Spleen (tissue), 11 donors: ENCODE measurements around the gene FOXO6. TPM values are rescaled to one million over a fixed set of nuclear protein-coding genes. Genes with fewer than 3 reads are reported as not detected.

ENCODE experiments used
- DNase-seq: peaks from one replicate; pipeline ENCODE4 v3.0.0-alpha.2; 2020
- H3K27ac ChIP-seq, 8 donors: fragments of 200-600 bp; sonication (generic) in 7 of 8; 1 replicate in 4 of 8; 2 replicates in 4 of 8; pipeline versions ENCODE4 v1.5.0 to v1.8.0; 2016 to 2021; ENCODE audit warnings: inconsistent platforms in 4 of 8, mild to moderate bottlenecking in 4 of 8, moderate library complexity in 1 of 8
- H3K27me3 ChIP-seq, 7 donors: fragments of 200-600 bp; sonication (generic) in 6 of 7; replicated peaks in 1 of 7; 1 replicate in 4 of 7; 2 replicates in 3 of 7; pipeline versions ENCODE4 v1.5.0 to v1.8.0; 2016 to 2021; ENCODE audit warnings: inconsistent platforms in 3 of 7, mild to moderate bottlenecking in 1 of 7
- H3K36me3 ChIP-seq, 6 donors: fragments of 200-600 bp; sonication (generic) in 5 of 6; 1 replicate in 4 of 6; 2 replicates in 2 of 6; pipeline versions ENCODE4 v1.5.0 to v1.8.0; 2016 to 2021; ENCODE audit warnings: inconsistent platforms in 2 of 6
- H3K4me1 ChIP-seq, 6 donors: fragments of 200-600 bp; sonication (generic) in 5 of 6; 1 replicate in 3 of 6; 2 replicates in 3 of 6; pipeline versions ENCODE4 v1.5.0 to v1.8.0; 2016 to 2021; ENCODE audit warnings: inconsistent platforms in 3 of 6
- H3K4me3 ChIP-seq, 8 donors: fragments of 200-600 bp; sonication (generic) in 7 of 8; 1 replicate in 4 of 8; 2 replicates in 4 of 8; pipeline versions ENCODE4 v1.5.0 to v1.8.0; 2016 to 2021; ENCODE audit warnings: inconsistent platforms in 4 of 8, mild to moderate bottlenecking in 4 of 8, moderate library complexity in 2 of 8
- H3K9me3 ChIP-seq, 8 donors: fragments of 200-600 bp; sonication (generic) in 7 of 8; 1 replicate in 4 of 8; 2 replicates in 4 of 8; pipeline versions ENCODE4 v1.5.0 to v1.8.0; 2016 to 2021; ENCODE audit warnings: inconsistent platforms in 4 of 8
- CTCF ChIP-seq, 11 experiments: fragments of 200-600 bp in 7 of 11; fragments of 450-650 bp in 4 of 11; sonication (generic) in 4 of 11; IDR thresholded peaks in 8 of 11; conservative IDR thresholded peaks in 3 of 11; 1 replicate in 7 of 11; 2 replicates in 4 of 11; pipeline versions ENCODE4 v1.4.0 to v1.8.0; 2016 to 2021; ENCODE audit warnings: antibody characterized with exemption in 11 of 11, inconsistent platforms in 4 of 11, mild to moderate bottlenecking in 1 of 11
- POLR2A ChIP-seq, 3 donors: fragments of 450-650 bp; IDR thresholded peaks; one replicate each; pipeline ENCODE4 v1.5.1; 2017; ENCODE audit warnings: antibody characterized with exemption in 3 of 3, mild to moderate bottlenecking in 1 of 3
- POLR2AphosphoS5 ChIP-seq, 3 donors: sonication (generic); formaldehyde crosslinking; IDR thresholded peaks; one replicate each; pipeline ENCODE4 v1.5.1; 2017; ENCODE audit warnings: antibody characterized with exemption in 3 of 3
- WGBS, 5 donors: extraction: QIAGEN DNeasy Blood & Tissue Kit in 3 of 5; methylation state at CpG; one replicate each; pipeline versions ENCODE4 v1.1.5 to v1.1.7; 2013 to 2018; 5-methylcytosine and 5-hydroxymethylcytosine counted together
- intact Hi-C: fragments of 100-400 bp; cut with DNase I; formaldehyde crosslinking; loops from one replicate; pipeline ENCODE4 v1.15.0; 2023; ENCODE audit warnings: low total_unique reads
- polyA plus RNA-seq, 3 donors: library from polyadenylated mRNA; stranded (reverse); fragments of 200-250 nt; gene quantifications; one replicate each; pipeline ENCODE4 v1.2.1, GENCODE V29; 2013
- total RNA-seq, 7 donors: library from RNA; depleted of rRNA in 3 of 7; stranded (reverse); fragments of >200 nt in 3 of 7; fragmentation: NEBNext Ultra II Directional in 4 of 7; extraction: Animal tissue kit (Norgen Biotek cat#: 25700) in 4 of 7; gene quantifications; one replicate each; pipeline versions ENCODE4 v1.1.0 to v1.2.1, GENCODE V29; 2016 to 2021
- donor health status: healthy with polysubstance abuse.
- donor health status: DM: no; HTN: no; CAD: no; lungs with moderate emphysema.
- donor health status: DM: no; HTN: no; CAD: no.
- donor health status: Bipolar disorder and iron deficiency.
- donor health status: healthy.
- donor health status: DM: no; HTN: no; CAD: no.
- donor health status: DM: yes; HTN: yes; CAD: no.

FOXO6 gene
- total and polyA plus RNA-seq, 10 donors: 0.14 to 1.6 (median 0.32) TPM; not detected in 1

- intact Hi-C loops: no loop called here
- Histone ChIP-seq H3K9me3 (no peaks in the 10 kb centered on the region), H3K4me3 (peak overlapping the region; percentile 39 to 72 (median 48)), H3K36me3 (no peaks in the 10 kb centered on the region), H3K4me1 (peaks cover 0 to 50% (median 32%) of the 10 kb centered on the region in 6 donors), H3K27ac (peak overlapping the region; percentile 43 to 90 (median 87)), H3K27me3 (peaks cover 0 to 80% (median 27%) of the 10 kb centered on the region in 7 donors)
- 7 to 15% (median 10%) methylated on average over 45 of the region's 45 CpGs for WGBS, 5 donors
- no peak for TF ChIP-seq POLR2AphosphoS5 (IDR thresholded peaks at IDR 0.05)
- TF ChIP-seq POLR2A (IDR thresholded peaks at IDR 0.05): no peak
- DNase-seq: no peak
These were observed 22.0 kb downstream of the FOXO6 start for GRCh38 chr1:41383094-41383852.

GRCh38 chr1:41384579-41384978, 23.3 kb downstream of the FOXO6 start:
- no peak for DNase-seq
- H3K27me3 ChIP-seq: peaks cover 0 to 75% (median 27%) of the 10 kb centered on the region in 7 donors
- H3K4me1 ChIP-seq: peaks cover 0 to 49% (median 32%) of the 10 kb centered on the region in 6 donors
- H3K27ac ChIP-seq: no peak overlapping the region
- intact Hi-C loops: no loop called here
- no peaks in the 10 kb centered on the region for H3K36me3 ChIP-seq
- no peak for TF ChIP-seq POLR2AphosphoS5 (IDR thresholded peaks at IDR 0.05)
- TF ChIP-seq POLR2A (IDR thresholded peaks at IDR 0.05): no peak
- TF ChIP-seq CTCF (IDR thresholded peaks at IDR 0.05 in 8 of 11, conservative IDR thresholded peaks at IDR 0.05 in 3 of 11): no peak
- no peaks in the 10 kb centered on the region for H3K9me3 ChIP-seq
- no peak overlapping the region for H3K4me3 ChIP-seq

- Histone ChIP-seq H3K27me3 (peaks cover 0 to 65% (median 26%) of the 10 kb centered on the region in 7 donors), H3K4me1 (peaks cover 0 to 39% (median 26%) of the 10 kb centered on the region in 6 donors), H3K36me3 (no peaks in the 10 kb centered on the region), H3K4me3 (no peak overlapping the region), H3K27ac (no peak overlapping the region), H3K9me3 (no peaks in the 10 kb centered on the region)
- TF ChIP-seq CTCF (IDR thresholded peaks at IDR 0.05 in 8 of 11, conservative IDR thresholded peaks at IDR 0.05 in 3 of 11) (no peak), POLR2AphosphoS5 (IDR thresholded peaks at IDR 0.05) (no peak), POLR2A (IDR thresholded peaks at IDR 0.05) (no peak)
- WGBS, 5 donors: 79 to 88% (median 82%) methylated on average over 10 to 12 of the region's 12 CpGs
- no peak for DNase-seq
- intact Hi-C loops: no loop called here
These were observed 24.4 kb downstream of the FOXO6 start for GRCh38 chr1:41385398-41386195.

GRCh38 chr1:41386196-41386663, 25.0 kb downstream of the FOXO6 start:
- no peak for DNase-seq
- H3K4me3 ChIP-seq: no peak overlapping the region
- peaks cover 0 to 58% (median 19%) of the 10 kb centered on the region in 7 donors for H3K27me3 ChIP-seq
- 67 to 84% (median 75%) methylated on average over 6 to 7 of the region's 7 CpGs for WGBS, 5 donors
- H3K4me1 ChIP-seq: peaks cover 0 to 32% (median 20%) of the 10 kb centered on the region in 6 donors
- no peaks in the 10 kb centered on the region for H3K9me3 ChIP-seq
- no peaks in the 10 kb centered on the region for H3K36me3 ChIP-seq
- no peak overlapping the region for H3K27ac ChIP-seq
- intact Hi-C loops: no loop called here
- no peak for TF ChIP-seq CTCF (IDR thresholded peaks at IDR 0.05 in 8 of 11, conservative IDR thresholded peaks at IDR 0.05 in 3 of 11)
- TF ChIP-seq POLR2A (IDR thresholded peaks at IDR 0.05): no peak
- no peak for TF ChIP-seq POLR2AphosphoS5 (IDR thresholded peaks at IDR 0.05)
